Measurements from ENCODE around the gene RAB36.

Gene RAB36

DNA sequence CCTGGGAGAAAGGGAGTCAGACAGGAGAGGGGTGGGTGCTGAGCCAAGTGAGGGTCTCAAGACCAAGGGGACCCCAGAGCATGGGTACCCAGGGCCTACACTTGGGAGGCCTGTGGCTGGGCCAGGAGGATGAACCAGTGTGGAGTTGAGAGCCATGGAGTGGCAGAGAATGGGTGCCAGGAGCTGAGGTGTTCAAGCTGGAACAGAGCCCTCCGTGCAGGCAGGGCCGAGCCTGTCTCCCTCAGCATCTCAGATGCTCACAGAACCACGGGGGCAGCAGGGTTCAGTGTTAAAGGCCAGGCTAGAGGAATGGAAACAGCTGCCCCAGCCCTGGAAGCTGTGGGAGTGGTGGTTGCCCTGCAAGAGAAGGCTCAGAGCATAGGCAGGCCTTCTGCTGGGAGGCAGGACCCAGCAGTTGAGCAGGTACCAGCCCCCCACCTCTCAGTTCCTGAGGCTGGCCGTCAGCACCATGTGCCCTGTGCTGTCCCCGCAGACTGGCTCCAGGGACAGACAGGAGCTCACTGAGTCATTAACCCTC lies 35.8 kb upstream of the RAB36 start:
- intact Hi-C loops (cut with DNase I; ENCODE audit: low total_unique reads), result no loop called here
- DNase-seq, result no peak
- no peak overlapping the region for H3K27ac ChIP-seq

GRCh38 chr22:23110190-23110921 lies 34.9 kb upstream of the RAB36 start:
- DNase-seq, result no peak
- Histone ChIP-seq H3K27ac (no peak overlapping the region), H3K27me3 (no peaks in the 10 kb centered on the region), H3K4me3 (no peak overlapping the region), H3K36me3 (no peaks in the 10 kb centered on the region), H3K4me1 (no peaks in the 10 kb centered on the region), H3K9me3 (no peaks in the 10 kb centered on the region)
- TF ChIP-seq, protein P1, sequence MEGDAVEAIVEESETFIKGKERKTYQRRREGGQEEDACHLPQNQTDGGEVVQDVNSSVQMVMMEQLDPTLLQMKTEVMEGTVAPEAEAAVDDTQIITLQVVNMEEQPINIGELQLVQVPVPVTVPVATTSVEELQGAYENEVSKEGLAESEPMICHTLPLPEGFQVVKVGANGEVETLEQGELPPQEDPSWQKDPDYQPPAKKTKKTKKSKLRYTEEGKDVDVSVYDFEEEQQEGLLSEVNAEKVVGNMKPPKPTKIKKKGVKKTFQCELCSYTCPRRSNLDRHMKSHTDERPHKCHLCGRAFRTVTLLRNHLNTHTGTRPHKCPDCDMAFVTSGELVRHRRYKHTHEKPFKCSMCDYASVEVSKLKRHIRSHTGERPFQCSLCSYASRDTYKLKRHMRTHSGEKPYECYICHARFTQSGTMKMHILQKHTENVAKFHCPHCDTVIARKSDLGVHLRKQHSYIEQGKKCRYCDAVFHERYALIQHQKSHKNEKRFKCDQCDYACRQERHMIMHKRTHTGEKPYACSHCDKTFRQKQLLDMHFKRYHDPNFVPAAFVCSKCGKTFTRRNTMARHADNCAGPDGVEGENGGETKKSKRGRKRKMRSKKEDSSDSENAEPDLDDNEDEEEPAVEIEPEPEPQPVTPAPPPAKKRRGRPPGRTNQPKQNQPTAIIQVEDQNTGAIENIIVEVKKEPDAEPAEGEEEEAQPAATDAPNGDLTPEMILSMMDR (IDR thresholded peaks at IDR 0.05), result no peak
- intact Hi-C loops (cut with DNase I; ENCODE audit: low total_unique reads), result no loop called here

More for the DNA sequence above, 35.8 kb upstream of the RAB36 start:
- no peaks in the 10 kb centered on the region for H3K27me3 ChIP-seq
- H3K9me3 ChIP-seq, result no peaks in the 10 kb centered on the region
- H3K36me3 ChIP-seq, result no peaks in the 10 kb centered on the region
- TF ChIP-seq, protein P1 (IDR thresholded peaks at IDR 0.05), result no peak
- H3K4me3 ChIP-seq, result no peak overlapping the region
- no peaks in the 10 kb centered on the region for H3K4me1 ChIP-seq

- Histone ChIP-seq H3K4me1 (no peaks in the 10 kb centered on the region), H3K27ac (no peak overlapping the region), H3K9me3 (no peaks in the 10 kb centered on the region), H3K4me3 (no peak overlapping the region), H3K36me3 (no peaks in the 10 kb centered on the region), H3K27me3 (no peaks in the 10 kb centered on the region)
- no peak for DNase-seq
- TF ChIP-seq, protein P1 (IDR thresholded peaks at IDR 0.05), result no peak
- intact Hi-C loops (cut with DNase I; ENCODE audit: low total_unique reads), result no loop called here
Measured at GRCh38 chr22:23110922-23111527, 34.3 kb upstream of the RAB36 start.

DNA sequence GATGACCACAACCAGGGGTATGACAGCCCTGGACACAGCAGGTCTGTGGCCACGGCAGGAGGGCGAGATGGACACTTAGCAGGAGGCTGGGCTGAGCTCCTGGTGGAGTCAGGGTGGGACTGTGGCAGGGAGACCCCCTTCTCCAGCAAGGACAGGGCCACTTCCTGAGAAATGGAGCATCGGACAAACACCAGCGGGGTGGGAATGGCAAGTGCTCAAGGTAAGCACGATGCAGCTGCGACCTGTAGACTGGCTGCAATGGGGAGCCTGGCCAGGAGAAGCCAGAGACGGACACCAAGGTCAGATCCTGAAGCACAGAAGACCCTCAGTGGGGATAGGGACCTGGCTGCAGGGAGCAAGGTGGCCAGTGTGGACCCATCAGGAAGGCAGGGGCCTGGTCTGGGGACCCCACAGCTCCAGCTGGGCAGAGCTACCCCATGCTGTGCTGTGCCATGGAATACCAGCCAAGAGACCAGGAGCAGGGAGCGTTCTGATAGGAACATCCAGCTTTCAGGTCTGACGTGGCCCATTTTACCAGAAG lies 32.7 kb upstream of the RAB36 start:
- H3K4me3 ChIP-seq, result no peak overlapping the region
- DNase-seq, result no peak
- H3K27me3 ChIP-seq, result no peaks in the 10 kb centered on the region
- H3K9me3 ChIP-seq, result no peaks in the 10 kb centered on the region
- H3K4me1 ChIP-seq, result no peaks in the 10 kb centered on the region
- no peaks in the 10 kb centered on the region for H3K36me3 ChIP-seq
- intact Hi-C loops (cut with DNase I; ENCODE audit: low total_unique reads), result no loop called here
- H3K27ac ChIP-seq, result no peak overlapping the region
- TF ChIP-seq, protein P1 (IDR thresholded peaks at IDR 0.05), result no peak

DNA sequence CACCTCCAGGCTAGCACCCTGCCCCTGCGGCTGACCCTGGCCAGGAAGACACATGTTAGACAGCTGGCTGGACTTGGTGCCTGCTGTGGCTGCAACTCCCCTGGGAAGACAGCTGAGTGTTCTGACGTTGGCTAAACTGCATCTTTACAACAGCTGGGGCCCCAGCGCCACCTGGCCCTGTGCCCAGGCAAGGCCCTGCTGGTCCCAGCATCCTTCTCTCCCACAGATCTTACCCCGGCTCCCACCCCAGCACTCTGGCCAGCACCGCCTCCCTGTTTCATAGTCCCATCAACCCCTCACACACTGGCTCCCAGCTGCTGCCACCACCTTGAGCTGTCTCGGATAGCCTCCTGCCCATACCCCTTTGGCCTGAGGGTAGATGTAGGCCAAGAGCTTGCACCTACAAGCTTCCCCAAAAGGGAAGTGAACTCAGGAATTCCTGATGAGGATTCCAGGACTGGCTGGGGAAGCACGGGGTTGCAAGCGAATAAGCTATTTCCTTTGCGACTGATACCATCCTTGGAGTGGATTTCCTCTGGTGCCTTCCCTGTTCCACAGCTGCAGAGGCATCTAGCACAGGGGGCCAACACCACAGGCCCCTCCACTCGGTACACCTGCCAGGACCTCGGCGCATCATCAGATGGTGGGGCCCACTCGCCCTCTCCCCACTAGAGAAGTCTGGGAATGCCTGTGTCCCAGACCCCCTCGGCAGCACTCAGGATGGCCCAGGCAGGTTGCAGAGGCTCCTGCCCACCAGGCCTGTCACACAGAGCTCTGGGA lies 32.0 kb upstream of the RAB36 start:
- H3K27ac ChIP-seq, result no peak overlapping the region
- no peak for DNase-seq
- no peak overlapping the region for H3K4me3 ChIP-seq
- intact Hi-C loops (cut with DNase I; ENCODE audit: low total_unique reads), result no loop called here
- H3K27me3 ChIP-seq, result no peaks in the 10 kb centered on the region
- H3K36me3 ChIP-seq, result no peaks in the 10 kb centered on the region
- TF ChIP-seq, protein P1 (IDR thresholded peaks at IDR 0.05), result no peak
- no peaks in the 10 kb centered on the region for H3K9me3 ChIP-seq
- no peaks in the 10 kb centered on the region for H3K4me1 ChIP-seq
